GM19324 (cell line): Measurements from ENCODE around the gene FCER2.
"Not testable (repeated sequence)": the region's sequence is repeated elsewhere in the genome, so short reads cannot be mapped to it uniquely, and the experiment has no call there.

ENCODE experiments used
- ATAC-seq: cut with Tn5 transposase; IDR thresholded peaks from one replicate; pipeline ENCODE4 v1.9.1; 2021; ENCODE audit warnings: mild to moderate bottlenecking, moderate library complexity; ENCODE audit not compliant: unreplicated experiment, low FRiP score

Gene FCER2

GRCh38 chr19:7654401-7654800, 47.5 kb downstream of the FCER2 start:
- ATAC-seq: no peak

DNA sequence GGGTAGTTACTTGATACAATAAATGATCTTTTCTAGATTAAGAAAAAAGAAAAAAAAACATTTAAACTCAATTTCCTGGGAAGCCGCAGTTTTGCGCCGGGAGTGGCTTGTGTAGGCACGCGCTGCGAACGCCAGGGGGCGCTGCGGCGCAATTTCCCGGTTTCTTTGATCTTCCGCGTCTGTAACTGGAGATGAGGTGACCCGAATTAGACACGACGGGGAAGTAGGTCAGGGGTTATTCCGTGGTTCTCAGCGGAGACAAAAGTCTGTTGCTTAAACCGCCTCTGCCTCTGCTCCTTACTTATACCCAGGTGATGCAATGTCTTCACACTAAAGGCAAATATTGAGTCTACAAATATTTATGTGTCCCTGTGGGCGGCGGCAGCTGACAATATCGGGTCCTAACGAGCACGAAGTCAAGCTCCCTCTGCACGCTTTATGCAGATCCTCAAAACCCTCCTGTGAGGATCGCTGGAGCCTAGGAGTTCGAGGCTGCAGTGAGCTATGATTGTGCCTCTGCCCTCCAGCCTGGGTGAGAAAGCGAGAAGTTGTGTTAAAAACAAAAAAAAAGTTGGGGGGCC, 49.8 kb downstream of the FCER2 start:
- ATAC-seq: peak; percentile 56

DNA sequence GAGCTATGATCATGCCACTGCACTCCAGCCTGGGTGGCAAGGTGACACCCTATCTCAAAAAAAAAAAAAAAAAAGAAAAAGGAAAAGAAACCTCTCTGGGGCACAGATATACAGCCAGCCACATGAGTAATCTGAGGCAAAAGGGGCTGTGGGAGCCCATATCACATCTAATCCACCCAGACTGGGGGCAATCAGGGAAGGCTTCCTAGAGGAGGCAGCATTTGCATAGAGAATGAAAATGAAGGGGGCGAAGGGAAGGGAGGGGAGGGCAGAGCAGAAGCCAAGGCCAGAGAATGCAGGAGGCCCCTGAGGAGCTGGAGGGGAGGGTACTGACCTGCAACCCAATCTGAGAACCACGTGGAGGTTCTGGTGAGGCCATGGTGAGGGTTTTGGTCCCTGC, 51.8 kb downstream of the FCER2 start:
- ATAC-seq: no peak

DNA sequence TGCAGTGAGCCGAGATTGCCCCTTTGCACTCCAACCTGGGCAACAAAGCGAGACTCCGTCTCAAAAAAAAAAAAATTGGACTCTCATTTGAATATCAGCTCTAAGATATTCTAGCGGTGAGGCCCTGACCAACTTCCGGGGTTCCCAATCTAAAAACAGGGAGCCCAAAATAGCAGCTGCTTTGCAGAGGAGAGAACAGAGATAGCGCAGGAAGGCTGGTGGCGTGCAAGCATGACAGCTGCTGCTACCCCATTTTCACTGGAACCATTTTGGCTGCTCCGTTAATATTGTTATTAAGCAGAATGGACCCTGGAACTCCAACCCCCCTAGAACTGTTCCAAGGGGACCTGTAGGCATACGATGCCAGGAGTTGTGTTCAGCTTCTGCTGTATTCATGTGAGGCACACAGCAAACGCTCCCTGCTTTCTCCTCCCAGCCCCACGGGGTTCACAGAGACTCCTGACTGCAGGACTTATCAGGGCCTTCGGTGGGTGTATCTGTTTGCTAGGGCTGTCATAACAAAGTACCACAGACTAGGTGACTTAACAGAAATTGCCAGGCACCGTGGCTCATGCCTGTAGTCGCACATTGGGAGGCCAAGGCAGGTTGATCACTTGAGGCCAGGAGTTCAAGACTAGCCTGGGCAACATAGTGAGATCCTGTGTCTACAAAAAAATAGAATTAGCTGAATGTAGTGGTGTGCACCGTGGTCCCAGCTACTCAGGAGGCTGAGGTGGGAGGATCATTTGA, 53.5 kb downstream of the FCER2 start:
- no peak for ATAC-seq

DNA sequence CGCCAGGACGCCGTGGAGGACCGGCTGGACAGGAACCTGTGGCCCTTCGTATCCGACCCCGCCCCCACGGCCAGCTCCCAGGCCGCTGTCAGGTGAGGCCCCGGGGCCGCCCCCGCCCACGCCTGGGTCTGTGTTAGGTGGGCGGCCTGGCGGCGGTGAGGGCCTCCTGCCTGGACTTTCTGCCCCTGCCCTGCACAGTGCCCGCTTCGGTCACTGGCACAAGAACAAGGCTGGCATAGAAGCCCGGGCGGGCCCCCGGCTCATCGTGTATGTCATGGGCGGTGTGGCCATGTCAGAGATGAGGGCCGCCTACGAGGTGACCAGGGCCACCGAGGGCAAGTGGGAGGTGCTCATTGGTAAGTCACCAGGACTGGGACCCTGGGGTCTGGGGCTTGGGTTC, 54.8 kb downstream of the FCER2 start:
- no peak for ATAC-seq

DNA sequence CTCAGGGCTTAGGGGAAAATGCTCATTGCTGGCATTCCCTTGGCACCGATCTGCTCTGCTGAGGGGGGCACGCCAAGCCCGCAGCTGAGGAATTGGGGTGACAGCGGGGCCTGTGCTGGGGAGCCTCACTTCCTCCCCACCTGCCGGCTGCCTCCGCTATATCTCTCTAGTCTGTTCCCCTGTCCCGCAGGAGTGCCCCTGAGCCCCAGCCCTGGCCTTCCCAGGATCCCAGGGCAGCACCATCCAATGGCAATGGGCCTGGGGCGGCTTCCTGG, 55.6 kb downstream of the FCER2 start:
- no peak for ATAC-seq

GRCh38 chr19:7645656-7646425, 56.1 kb downstream of the FCER2 start:
- ATAC-seq: no peak

GRCh38 chr19:7645163-7645562, 56.8 kb downstream of the FCER2 start:
- no peak for ATAC-seq

- no peak for ATAC-seq
These were observed 57.4 kb downstream of the FCER2 start for GRCh38 chr19:7644550-7644877.

GRCh38 chr19:7643629-7644549, 58.0 kb downstream of the FCER2 start:
- ATAC-seq: not testable (repeated sequence)

DNA sequence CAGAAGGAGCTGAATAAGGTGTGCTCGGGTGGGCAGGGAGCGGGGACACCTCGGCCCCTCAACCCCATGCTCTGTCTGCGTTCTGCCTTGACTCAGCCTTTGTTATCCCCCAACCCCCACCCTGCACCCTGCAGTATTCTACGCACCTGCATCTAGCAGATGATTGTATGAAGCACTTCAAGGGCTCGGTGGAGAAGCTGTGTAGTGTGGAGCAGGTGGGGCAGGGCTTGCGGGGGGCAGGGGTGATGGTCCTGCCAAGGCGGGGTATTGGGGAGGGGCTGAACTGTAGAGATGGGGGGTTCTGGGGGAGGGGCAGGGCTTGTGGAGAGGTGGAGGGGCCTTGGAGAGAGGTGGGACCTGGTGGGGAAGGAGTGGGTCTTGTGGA, 58.9 kb downstream of the FCER2 start:
- no peak for ATAC-seq

- ATAC-seq: no peak
These were observed 59.5 kb downstream of the FCER2 start for GRCh38 chr19:7642295-7643030.

- no peak for ATAC-seq
These were observed 60.3 kb downstream of the FCER2 start for GRCh38 chr19:7641290-7642276.

- ATAC-seq: no peak
These were observed 61.1 kb downstream of the FCER2 start for GRCh38 chr19:7640803-7641202.

DNA sequence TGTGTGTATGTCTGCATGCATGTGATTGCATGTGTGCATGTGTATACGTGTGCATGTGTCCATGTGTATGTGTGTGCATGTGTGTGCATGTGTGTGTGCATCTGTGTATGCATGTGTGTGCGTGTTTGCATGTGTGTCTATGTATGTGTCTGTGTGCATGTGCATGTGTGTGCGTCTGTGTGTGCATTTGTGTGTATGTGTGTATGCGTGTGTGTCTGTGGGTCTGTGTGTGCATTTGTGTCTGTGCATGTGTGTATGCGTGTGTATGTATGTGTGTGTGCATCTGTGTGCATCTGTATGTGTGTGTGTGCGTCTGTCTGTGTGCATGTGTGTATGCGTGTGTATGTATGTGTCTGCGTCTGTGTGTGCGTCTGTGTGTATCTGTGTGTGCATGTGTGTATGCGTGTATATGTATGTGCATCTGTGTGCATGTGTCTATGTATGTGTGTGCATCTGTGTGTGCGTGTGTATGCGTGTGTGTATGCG, 62.0 kb downstream of the FCER2 start:
- ATAC-seq: no peak

GRCh38 chr19:7638802-7639465, 63.0 kb downstream of the FCER2 start:
- no peak for ATAC-seq
